HCEC 1CT (cell line): ENCODE results near the gene TRIM37.
"Not testable (repeated sequence)": the region's sequence is repeated elsewhere in the genome, so short reads cannot be mapped to it uniquely, and the experiment has no call there.

ENCODE experiments used
- DNase-seq: peaks from one replicate; pipeline ENCODE4 v3.0.0-alpha.2; 2017

TRIM37 gene

GRCh38 chr17:59111539-59111938, 4.9 kb upstream of the TRIM37 start:
- DNase-seq: no peak

- DNase-seq: no peak
Observed at GRCh38 chr17:59110973-59111372, 4.3 kb upstream of the TRIM37 start.

GRCh38 chr17:59108400-59109102, 1.9 kb upstream of the TRIM37 start:
- DNase-seq: no peak

- no peak for DNase-seq
Observed at GRCh38 chr17:59107306-59107670, 608 bp upstream of the TRIM37 start.

- peak; percentile 37 for DNase-seq
Observed at GRCh38 chr17:59105852-59106462, 723 bp downstream of the TRIM37 start.

- DNase-seq: no peak
Observed at GRCh38 chr17:59101178-59101577, 5.5 kb downstream of the TRIM37 start.

GRCh38 chr17:59097876-59098275, 8.8 kb downstream of the TRIM37 start:
- no peak for DNase-seq

GRCh38 chr17:59094861-59095530, 11.7 kb downstream of the TRIM37 start:
- DNase-seq: no peak

GRCh38 chr17:59093702-59094231, 12.9 kb downstream of the TRIM37 start:
- DNase-seq: peak; percentile 91

GRCh38 chr17:59093145-59093701, 13.5 kb downstream of the TRIM37 start:
- no peak for DNase-seq

GRCh38 chr17:59090593-59090992, 16.1 kb downstream of the TRIM37 start:
- DNase-seq: not testable (repeated sequence)

- no peak for DNase-seq
Observed at GRCh38 chr17:59084154-59084553, 22.5 kb downstream of the TRIM37 start.

- peak; percentile 79 for DNase-seq
Observed at GRCh38 chr17:59074494-59074893, 32.2 kb downstream of the TRIM37 start.

GRCh38 chr17:59073972-59074371, 32.7 kb downstream of the TRIM37 start:
- no peak for DNase-seq

- no peak for DNase-seq
Observed at GRCh38 chr17:59069856-59070255, 36.8 kb downstream of the TRIM37 start.

- DNase-seq: no peak
Observed at GRCh38 chr17:59067756-59068155, 38.9 kb downstream of the TRIM37 start.

GRCh38 chr17:59067340-59067739, 39.3 kb downstream of the TRIM37 start:
- no peak for DNase-seq

- no peak for DNase-seq
Observed at GRCh38 chr17:59062509-59062908, 44.2 kb downstream of the TRIM37 start.

GRCh38 chr17:59056857-59057256, 49.8 kb downstream of the TRIM37 start:
- DNase-seq: no peak

- DNase-seq: no peak
Observed at GRCh38 chr17:59049798-59050197, 56.9 kb downstream of the TRIM37 start.

GRCh38 chr17:59047616-59048015, 59.1 kb downstream of the TRIM37 start:
- DNase-seq: no peak

- DNase-seq: no peak
Observed at GRCh38 chr17:59046192-59046591, 60.5 kb downstream of the TRIM37 start.

GRCh38 chr17:59038734-59039133, 67.9 kb downstream of the TRIM37 start:
- no peak for DNase-seq

- DNase-seq: no peak
Observed at GRCh38 chr17:59037960-59038359, 68.7 kb downstream of the TRIM37 start.
